Stimulated activated CD8-positive, alpha-beta memory T cell treated with anti-CD3 and anti-CD28 coated beads, Interleukin-15, amount 100 ng/mL, for 1 hour (primary cell): ENCODE measurements around the gene RESF1.
"Not testable (repeated sequence)": the region's sequence is repeated elsewhere in the genome, so short reads cannot be mapped to it uniquely, and the experiment has no call there.

Experiments used
- DNase-seq: peaks from one replicate; pipeline ENCODE4 v3.0.0-alpha.2; 2020; ENCODE audit warnings: low read depth

Gene RESF1

DNA sequence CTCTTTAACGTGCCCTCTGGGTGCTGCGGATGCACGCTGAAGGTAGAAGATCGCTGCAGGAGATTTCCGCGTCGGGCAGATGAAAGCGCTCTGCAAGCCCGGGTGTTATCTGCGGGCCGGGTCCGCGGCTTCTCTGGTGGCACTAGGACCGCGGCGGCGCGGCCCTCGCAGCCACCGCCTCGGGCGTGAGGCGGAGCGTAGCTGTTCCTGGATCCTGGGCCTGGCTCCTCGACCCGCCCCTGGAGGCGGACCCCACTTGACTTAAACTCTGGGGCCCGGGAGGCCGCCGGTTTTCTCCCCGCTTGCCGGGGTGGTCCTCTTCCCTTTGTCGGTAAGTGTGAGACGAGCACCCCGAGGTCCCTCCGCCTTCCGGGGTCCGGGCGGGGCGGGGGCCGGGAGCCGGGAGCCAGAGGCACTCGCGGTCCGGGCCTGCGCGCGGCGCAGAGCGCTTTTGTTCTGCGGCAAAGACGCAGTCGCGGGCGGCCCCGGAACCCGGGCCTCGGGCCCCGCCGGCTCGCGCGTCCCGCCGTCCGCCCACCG lies at the start of gene RESF1:
Gene RESF1, plus strand, starts transcription at position 255 of the 540 bp plus-strand sequence. CDS start 21,541 bp downstream, outside the sequence.
- DNase-seq = peak; percentile 63

- no peak for DNase-seq
These were observed 44.3 kb upstream of the RESF1 start for GRCh38 chr12:31914927-31915326.

DNA sequence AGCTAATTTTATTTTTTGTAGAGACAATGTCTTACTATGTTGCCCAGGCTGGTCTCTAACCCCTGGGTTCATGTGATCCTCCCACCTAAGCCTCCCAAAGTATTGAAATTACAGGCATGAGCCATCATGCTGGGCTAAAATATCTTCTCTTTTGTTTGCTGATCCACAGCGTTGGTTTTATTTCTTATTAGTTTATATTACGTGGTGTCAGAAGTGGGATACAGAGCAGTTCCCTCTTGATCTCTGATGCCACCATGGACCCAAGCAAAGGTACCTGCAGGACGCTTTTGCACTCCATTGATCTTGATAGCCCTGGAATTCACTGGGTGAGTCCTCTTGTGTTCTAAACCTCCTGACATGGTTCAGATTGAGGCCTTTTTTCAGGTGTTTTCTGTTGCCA lies 43.8 kb upstream of the RESF1 start:
- DNase-seq = no peak

DNA sequence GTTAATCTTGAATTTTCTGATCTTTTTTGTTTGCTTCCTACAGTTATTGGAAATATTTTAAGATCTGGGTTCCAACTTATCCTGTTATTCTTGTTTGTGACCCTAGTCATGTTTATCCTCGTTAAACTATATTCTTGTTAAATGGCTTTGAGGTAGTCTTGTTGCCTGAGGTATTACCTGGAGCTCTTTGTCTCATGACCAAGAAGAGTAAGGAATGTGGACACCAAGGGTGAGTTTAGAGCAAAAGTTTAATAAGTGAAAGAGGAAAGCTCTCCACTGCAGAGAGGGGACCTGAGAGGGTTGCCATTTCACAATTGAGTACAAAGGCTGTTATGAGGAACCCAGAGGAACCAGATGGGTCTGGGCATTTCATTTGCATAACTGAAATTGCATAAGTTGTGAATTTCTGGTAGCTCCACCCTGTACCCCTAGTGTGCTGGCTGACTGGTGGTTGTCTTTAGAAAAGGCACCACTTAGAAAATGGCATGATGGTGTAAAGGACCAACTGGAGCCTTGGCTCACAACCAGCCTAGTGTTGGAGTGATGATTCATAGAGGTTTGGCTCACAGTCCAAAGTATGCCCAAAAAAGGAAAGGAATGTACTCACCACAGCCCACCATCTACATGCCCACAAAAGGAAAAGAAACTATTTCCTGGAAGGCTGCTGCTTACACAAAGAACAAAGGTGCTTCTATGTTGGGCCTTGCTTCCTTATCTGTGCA lies 36.7 kb upstream of the RESF1 start:
- no peak for DNase-seq

- no peak for DNase-seq
These were observed 36.2 kb upstream of the RESF1 start for GRCh38 chr12:31923063-31923412.

DNA sequence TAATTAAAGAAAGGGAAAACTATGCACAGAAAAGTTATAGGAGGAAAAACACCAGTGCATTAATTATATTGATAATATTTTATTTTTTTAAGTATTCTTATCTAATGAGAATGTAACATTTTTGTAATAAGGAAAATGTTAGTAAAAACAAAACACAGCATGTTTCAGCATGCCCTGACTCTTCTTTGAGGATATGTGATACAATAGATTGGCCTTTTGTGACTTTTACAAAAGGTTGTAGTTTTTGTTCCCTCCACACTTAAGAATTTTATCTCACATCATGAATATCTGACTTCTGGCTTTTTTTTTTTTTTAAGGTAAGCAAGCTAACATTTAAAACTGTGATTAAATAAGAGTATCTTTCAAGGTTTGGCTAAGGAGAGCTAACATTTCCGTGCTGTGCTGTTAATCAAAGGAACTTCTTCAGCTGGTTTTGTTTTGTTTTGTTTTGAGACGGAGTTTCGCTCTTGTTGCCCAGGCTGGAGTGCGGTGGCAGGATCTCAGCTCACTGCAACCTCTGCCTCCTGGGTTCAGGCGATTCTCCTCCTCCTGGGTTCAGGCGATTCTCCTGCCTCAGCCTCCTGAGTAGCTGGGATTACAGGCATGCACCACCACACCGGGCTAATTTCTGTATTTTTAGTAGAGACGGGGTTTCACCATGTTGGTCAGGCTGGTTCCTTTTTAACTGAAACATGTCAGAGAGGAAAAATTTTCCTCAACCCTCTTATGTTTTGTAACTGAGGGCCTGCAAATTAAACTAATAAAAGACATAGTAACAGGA lies 30.8 kb upstream of the RESF1 start:
- DNase-seq = no peak

- no peak for DNase-seq
These were observed 30.1 kb upstream of the RESF1 start for GRCh38 chr12:31929027-31929526.

- no peak for DNase-seq
These were observed 27.2 kb upstream of the RESF1 start for GRCh38 chr12:31931796-31932715.

DNA sequence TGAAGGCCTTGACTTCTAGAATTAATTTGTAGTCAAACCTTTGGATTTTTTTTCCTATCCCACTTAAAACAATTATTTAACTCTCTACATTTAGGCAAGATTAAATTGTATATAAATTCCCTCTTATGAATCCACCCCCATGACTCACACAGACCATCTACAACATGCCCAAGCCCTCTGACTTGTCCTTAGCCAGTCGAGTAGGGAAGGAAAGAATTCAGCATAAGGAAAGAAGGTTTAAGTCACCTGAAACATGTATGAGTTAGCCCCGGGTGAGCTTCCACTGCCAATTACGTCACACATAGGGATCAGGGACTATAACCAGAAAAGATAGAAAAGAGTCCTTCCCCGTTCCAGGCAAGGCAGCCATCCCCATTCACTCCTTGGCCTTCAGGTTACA lies 14.9 kb upstream of the RESF1 start:
- no peak for DNase-seq

GRCh38 chr12:31947971-31948370 lies 11.2 kb upstream of the RESF1 start:
- DNase-seq = no peak

DNA sequence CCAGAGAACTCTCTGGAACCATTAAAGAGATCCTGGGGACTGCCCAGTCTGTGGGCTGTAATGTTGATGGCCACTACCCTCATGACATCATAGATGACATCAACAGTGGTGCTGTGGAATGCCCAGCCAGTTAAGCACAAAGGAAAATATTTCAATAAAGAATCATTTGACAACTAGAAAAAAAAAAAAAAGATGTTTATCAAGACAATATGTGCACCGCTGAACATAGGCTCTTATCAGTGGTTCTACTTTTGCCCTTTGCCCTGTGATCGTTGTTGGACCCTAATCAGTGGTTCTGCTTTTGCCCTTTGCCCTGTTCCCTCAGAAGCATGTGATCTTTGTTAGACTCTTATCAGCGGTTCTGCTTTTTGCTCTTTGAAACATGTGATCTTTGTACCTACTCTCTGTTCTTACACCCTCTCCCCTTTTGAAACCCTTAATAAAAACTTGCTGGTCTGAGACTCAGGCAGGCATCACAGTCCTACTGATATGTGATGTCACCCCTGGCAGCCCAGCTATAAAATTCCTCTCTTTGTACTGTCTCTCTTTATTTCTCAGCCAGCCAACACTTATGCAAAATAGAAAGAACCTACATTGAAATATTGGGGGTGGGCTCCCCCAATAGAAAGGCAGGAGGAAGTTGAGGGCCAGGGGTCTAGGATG lies 10.4 kb upstream of the RESF1 start:
- DNase-seq = not testable (repeated sequence)

DNA sequence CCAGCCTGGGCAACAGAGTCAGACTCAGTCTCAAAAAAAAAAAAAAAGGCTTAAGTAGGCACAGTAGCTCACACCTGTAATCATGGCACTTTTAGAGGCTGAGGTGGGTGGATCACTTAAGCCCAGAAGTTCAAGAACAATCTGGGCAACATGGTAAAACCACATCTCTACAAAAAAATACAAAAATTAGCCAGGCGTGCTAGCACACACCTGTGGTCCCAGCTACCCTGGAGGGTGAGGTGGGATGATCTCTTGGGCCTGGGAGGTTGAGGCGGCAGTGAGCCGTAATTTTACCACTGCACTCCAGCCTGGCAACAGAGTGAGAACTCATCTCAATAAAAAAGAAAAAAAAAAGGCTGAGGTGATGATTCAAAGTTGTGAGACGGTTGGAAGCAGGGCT lies 9.1 kb upstream of the RESF1 start:
- no peak for DNase-seq

- no peak for DNase-seq
These were observed 8.7 kb upstream of the RESF1 start for GRCh38 chr12:31950492-31950891.

GRCh38 chr12:31951008-31951407 lies 8.2 kb upstream of the RESF1 start:
- no peak for DNase-seq

DNA sequence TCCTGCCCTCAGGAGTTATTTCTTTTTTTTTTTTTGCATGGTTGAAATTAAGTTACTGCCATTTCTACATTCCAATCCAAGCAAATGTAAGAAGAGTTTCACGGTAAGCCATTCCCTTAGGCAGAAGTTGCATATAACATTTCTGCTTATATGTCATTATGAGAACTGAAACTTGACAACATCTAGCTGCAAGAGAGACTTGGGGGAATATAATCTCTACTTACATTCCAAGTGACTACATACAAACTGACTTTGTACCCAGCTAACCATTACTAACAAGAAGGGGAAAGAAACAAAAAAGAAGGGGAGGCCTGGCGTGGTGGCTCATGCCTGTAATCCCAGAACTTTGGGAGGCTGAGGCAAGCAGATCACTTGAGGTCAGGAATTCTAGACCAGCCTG lies 7.3 kb upstream of the RESF1 start:
- DNase-seq = no peak

- DNase-seq = no peak
These were observed 6.8 kb upstream of the RESF1 start for GRCh38 chr12:31952418-31952817.

DNA sequence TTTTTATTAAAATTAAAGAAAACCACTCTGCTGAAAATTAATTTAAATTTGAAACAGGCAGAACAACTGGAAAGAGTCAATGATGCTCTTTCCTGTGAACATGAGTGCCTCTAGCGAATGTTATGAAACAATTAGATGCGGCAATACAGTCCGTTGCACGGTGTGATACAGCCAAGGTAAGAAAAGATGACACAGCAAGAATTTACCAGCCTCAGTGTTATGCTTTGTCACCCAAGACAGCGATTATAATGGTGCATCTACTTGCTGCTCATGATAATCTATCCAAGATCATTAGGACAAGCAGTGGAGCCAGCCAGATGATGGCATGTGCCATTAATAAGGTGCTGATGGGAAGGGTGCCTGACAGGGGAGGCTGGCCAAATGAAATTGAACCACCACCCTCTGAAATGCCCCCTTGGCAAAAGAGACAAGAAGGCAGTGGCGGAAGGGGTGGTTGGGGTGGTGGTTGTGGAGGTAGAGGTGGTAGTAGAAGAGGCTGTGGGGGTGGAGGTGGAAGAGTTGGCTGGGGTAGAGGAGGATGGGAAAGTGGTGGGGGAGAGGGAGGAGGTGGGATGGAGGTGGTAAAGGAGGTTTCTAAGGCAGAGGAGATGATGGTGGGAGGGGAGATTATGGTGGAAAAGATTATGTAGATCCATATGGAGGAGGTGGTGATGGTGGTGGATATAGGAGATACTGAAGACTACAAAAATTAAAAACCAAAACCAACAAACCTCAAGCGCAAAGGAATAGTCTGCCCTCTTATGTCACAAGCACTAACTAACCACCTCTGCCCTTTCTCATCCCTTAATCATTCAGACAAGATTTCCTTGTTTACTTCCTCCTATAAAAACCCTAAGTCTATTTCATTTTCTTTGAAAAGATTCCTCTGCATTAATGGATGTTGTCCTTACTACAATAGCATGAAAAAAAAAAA lies 4.0 kb upstream of the RESF1 start:
- no peak for DNase-seq

- DNase-seq = no peak
These were observed 550 bp upstream of the RESF1 start for GRCh38 chr12:31958569-31959160.

GRCh38 chr12:31959701-31960391 lies 631 bp downstream of the RESF1 start:
- peak; percentile 49 for DNase-seq
